Osteoblast (primary cell): ENCODE data around the gene PRMT1. TPM values are rescaled to one million over a fixed set of nuclear protein-coding genes. Genes with fewer than 3 reads are reported as not detected.

Experiments
- DNase-seq: peaks from one replicate; pipeline ENCODE4 v3.0.0; 2011; ENCODE audit warnings: low spot score, mixed read lengths; ENCODE audit not compliant: insufficient read length; ENCODE audit errors: missing footprints
- H2AFZ ChIP-seq: 2 replicates; pipeline ENCODE4 v1.6.0; 2011; ENCODE audit warnings: mild to moderate bottlenecking, low read length
- H3K27ac ChIP-seq: 2 replicates; pipeline ENCODE4 v1.5.1; 2011; ENCODE audit warnings: mild to moderate bottlenecking, low read depth, low read length, moderate library complexity
- H3K27me3 ChIP-seq: 2 replicates; pipeline ENCODE4 v1.6.0; 2012; ENCODE audit warnings: mild to moderate bottlenecking, control low read depth, inconsistent platforms, low read length, moderate library complexity; ENCODE audit not compliant: insufficient read depth
- H3K36me3 ChIP-seq: 2 replicates; pipeline ENCODE4 v1.5.1; 2011; ENCODE audit warnings: mild to moderate bottlenecking, low read length, control low read depth, moderate library complexity; ENCODE audit not compliant: insufficient read depth
- H3K4me1 ChIP-seq: 2 replicates; pipeline ENCODE4 v1.5.1; 2011; ENCODE audit warnings: mild to moderate bottlenecking, low read length, control low read depth, moderate library complexity; ENCODE audit not compliant: insufficient read depth
- H3K4me2 ChIP-seq: 2 replicates; pipeline ENCODE4 v1.6.0; 2011; ENCODE audit warnings: mild to moderate bottlenecking, low read length; ENCODE audit not compliant: insufficient read depth
- H3K4me3 ChIP-seq: fragments of 200-600 bp; sonication (generic); 3 replicates; pipeline ENCODE4 v1.5.1; 2012; ENCODE audit warnings: mild to moderate bottlenecking, low read length, inconsistent platforms; ENCODE audit not compliant: insufficient read depth
- H3K79me2 ChIP-seq: 2 replicates; pipeline ENCODE4 v1.6.0; 2012; ENCODE audit warnings: mild to moderate bottlenecking, low read length, control low read depth, inconsistent platforms; ENCODE audit not compliant: insufficient read depth
- H3K9me3 ChIP-seq: 2 replicates; pipeline ENCODE4 v1.5.1; 2011; ENCODE audit warnings: low read depth, low read length, control low read depth
- H4K20me1 ChIP-seq: 2 replicates; pipeline ENCODE4 v1.6.0; 2012; ENCODE audit warnings: mild to moderate bottlenecking, low read length, control low read depth; ENCODE audit not compliant: insufficient read depth
- CTCF ChIP-seq: IDR thresholded peaks from 2 replicates; pipeline ENCODE4 v1.5.1; 2011; ENCODE audit warnings: mild to moderate bottlenecking, low read depth, low read length, moderate library complexity; ENCODE audit errors: extremely low read depth
- total RNA-seq: library from RNA; depleted of rRNA; stranded (reverse); fragments of >200 nt; gene quantifications from 2 replicates; pipeline ENCODE4 v1.2.3, GENCODE V29; 2012

The PRMT1 gene
- total RNA-seq, 1 donor = 208 TPM

GRCh38 chr19:49681830-49682229, 4.8 kb downstream of the PRMT1 start:
- H3K4me3 ChIP-seq = no peak overlapping the region
- no peaks in the 10 kb centered on the region for H3K9me3 ChIP-seq
- H3K27ac ChIP-seq = no peak overlapping the region
- no peak for TF ChIP-seq CTCF
- H3K79me2 ChIP-seq = peaks cover 49% of the 10 kb centered on the region
- DNase-seq = peak; percentile 58
- no peaks in the 10 kb centered on the region for H3K27me3 ChIP-seq
- no peak overlapping the region for H2AFZ ChIP-seq
- H3K4me2 ChIP-seq = no peak overlapping the region
- H3K36me3 ChIP-seq = peaks cover 42% of the 10 kb centered on the region
- H3K4me1 ChIP-seq = peaks cover 21% of the 10 kb centered on the region
- peaks cover 41% of the 10 kb centered on the region for H4K20me1 ChIP-seq

- Histone ChIP-seq H3K4me1 (peaks cover 21% of the 10 kb centered on the region), H3K9me3 (no peaks in the 10 kb centered on the region), H3K36me3 (peaks cover 42% of the 10 kb centered on the region), H3K27me3 (no peaks in the 10 kb centered on the region), H3K4me3 (no peak overlapping the region), H2AFZ (no peak overlapping the region), H3K27ac (no peak overlapping the region), H3K4me2 (no peak overlapping the region), H4K20me1 (peaks cover 41% of the 10 kb centered on the region), H3K79me2 (peaks cover 46% of the 10 kb centered on the region)
- no peak for TF ChIP-seq CTCF
- peak; percentile 94 for DNase-seq
Observed at GRCh38 chr19:49682274-49682673, 5.2 kb downstream of the PRMT1 start.

GRCh38 chr19:49683814-49684250, 6.8 kb downstream of the PRMT1 start:
- H4K20me1 ChIP-seq = peaks cover 33% of the 10 kb centered on the region
- H3K36me3 ChIP-seq = peaks cover 42% of the 10 kb centered on the region
- H3K4me3 ChIP-seq = no peak overlapping the region
- H3K4me1 ChIP-seq = peaks cover 13% of the 10 kb centered on the region
- peak; percentile 56 for DNase-seq
- no peak overlapping the region for H3K27ac ChIP-seq
- no peak overlapping the region for H2AFZ ChIP-seq
- no peaks in the 10 kb centered on the region for H3K9me3 ChIP-seq
- H3K79me2 ChIP-seq = peaks cover 32% of the 10 kb centered on the region
- no peaks in the 10 kb centered on the region for H3K27me3 ChIP-seq
- no peak for TF ChIP-seq CTCF
- no peak overlapping the region for H3K4me2 ChIP-seq

GRCh38 chr19:49684251-49684982, 7.3 kb downstream of the PRMT1 start:
- Histone ChIP-seq H3K36me3 (peaks cover 42% of the 10 kb centered on the region), H3K9me3 (no peaks in the 10 kb centered on the region), H3K4me2 (no peak overlapping the region), H3K27ac (no peak overlapping the region), H3K4me3 (no peak overlapping the region), H3K4me1 (peaks cover 13% of the 10 kb centered on the region), H4K20me1 (peaks cover 28% of the 10 kb centered on the region), H2AFZ (no peak overlapping the region), H3K79me2 (peaks cover 27% of the 10 kb centered on the region), H3K27me3 (no peaks in the 10 kb centered on the region)
- TF ChIP-seq CTCF = peak; percentile 40
- DNase-seq = peak; percentile 92
